Measurements from ENCODE around the gene SLC15A3.

DNA sequence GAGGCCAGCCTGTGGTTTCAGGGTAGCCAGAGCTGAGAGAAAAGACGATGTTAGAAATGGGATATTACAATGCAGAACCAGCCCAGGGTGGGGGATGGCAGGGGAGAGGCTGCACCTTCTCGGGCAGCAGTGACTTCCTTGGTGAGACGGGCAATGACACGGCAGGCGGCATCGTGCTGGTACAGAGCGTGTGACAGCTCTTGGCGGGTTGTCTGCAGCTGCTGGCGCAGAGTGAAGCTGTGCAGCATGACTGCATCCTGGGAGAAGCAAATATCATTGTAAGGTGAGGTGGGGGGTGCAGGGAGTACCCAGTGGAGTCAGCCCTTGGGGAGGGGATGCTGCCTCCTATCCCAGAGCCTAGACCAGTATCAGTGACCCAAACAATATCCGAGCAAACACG lies 49.4 kb downstream of the SLC15A3 start:
- no peak for TF ChIP-seq CTCF (IDR thresholded peaks at IDR 0.05)
- no peak for TF ChIP-seq POLR2A (IDR thresholded peaks at IDR 0.05)
